Measurements from ENCODE around the gene TCL1A.
A peak's percentile ranks its signal among the peaks of the same experiment; 100 is the strongest.

DNA sequence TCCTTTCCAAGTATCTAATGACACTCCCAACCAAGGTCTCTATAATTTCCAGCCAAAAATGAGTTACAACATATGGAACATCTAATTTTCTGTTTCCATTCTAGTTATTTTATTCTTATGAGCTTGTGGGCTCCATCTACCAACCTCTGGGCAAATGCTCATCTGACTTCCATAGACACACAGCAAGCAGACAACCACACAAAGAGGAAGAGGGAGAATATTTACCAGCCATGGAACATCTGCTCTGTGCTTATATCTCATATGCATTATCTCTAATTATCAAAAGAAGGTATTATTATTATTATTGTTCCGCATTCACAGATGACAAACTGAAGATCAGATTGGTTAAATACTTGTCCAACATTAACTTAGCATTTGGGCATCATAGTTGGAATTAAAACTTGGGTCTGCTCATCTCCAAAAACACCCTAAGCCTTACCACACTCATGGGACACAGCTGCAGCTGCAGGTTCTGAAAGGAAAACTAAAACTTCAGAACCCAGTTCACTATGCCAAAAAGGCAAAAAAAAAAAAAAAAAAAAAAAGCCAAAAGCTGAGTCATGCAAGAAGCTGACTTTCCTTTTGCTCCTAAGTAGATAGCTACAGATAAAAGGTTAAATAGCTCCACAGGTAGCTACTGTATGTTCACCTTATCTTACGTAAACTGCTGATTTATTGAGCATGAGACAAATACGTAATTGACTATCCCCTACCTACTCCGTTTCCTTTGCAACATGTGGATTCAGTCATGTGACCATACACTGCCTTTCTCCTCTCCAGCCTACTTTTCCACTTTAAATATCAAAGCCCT is 51.3 kb downstream of the TCL1A start:
- TF ChIP-seq FOXA1 (IDR thresholded peaks at IDR 0.05): no peak
- TF ChIP-seq NFRKB (IDR thresholded peaks at IDR 0.05): no peak
- TF ChIP-seq FOXM1 (IDR thresholded peaks at IDR 0.05; ENCODE audit: borderline replicate concordance): no peak
- no peak for TF ChIP-seq SP1 (IDR thresholded peaks at IDR 0.05)
- TF ChIP-seq SUZ12 (IDR thresholded peaks at IDR 0.05): no peak
- TF ChIP-seq ZNF384 (IDR thresholded peaks at IDR 0.05): 0 out of 2 replicates have a peak, but pooled peaks have one; percentile 49
- no peak for TF ChIP-seq ARNT (IDR thresholded peaks at IDR 0.05)
- no peak for TF ChIP-seq TARDBP (IDR thresholded peaks at IDR 0.05)
- no peak for TF ChIP-seq CTBP1 (IDR thresholded peaks at IDR 0.05; ENCODE audit: borderline replicate concordance)
- TF ChIP-seq ELF4 (IDR thresholded peaks at IDR 0.05): no peak
- no peak for TF ChIP-seq FOXK2 (IDR thresholded peaks at IDR 0.05)

All from HEK293T (cell line).